Calu3 (cell line): ENCODE measurements around the gene SNX18. TPM values are rescaled to one million over a fixed set of nuclear protein-coding genes. Genes with fewer than 3 reads are reported as not detected.

Experiments
- BruUV-seq: library from RNA; stranded (reverse); fragments of 400-500 nt; replicated peaks from 2 replicates; lab custom pipeline; 2021; lab: Mats Ljungman, UMichigan
- CTCF ChIA-PET: fragments of 300-600 bp; sonication (Branson Sonifier 250); formaldehyde crosslinking; loops from one replicate; lab custom pipeline; 2022; ENCODE audit warnings: antibody characterized with exemption; lab: Charles Lee
- DNase-seq: peaks from one replicate; pipeline ENCODE4 v3.0.0; 2022
- H3K27ac Mint-ChIP-seq: one replicate; pipeline ENCODE4 v1.8.0; 2022; ENCODE audit warnings: mixed read lengths; ENCODE audit not compliant: unreplicated experiment
- H3K27me3 Mint-ChIP-seq: one replicate; pipeline ENCODE4 v1.8.0; 2022; ENCODE audit warnings: mixed read lengths; ENCODE audit not compliant: unreplicated experiment
- H3K36me3 Mint-ChIP-seq: one replicate; pipeline ENCODE4 v1.8.0; 2022; ENCODE audit warnings: mild to moderate bottlenecking, moderate library complexity, mixed read lengths; ENCODE audit not compliant: insufficient read depth, unreplicated experiment
- H3K4me1 Mint-ChIP-seq: one replicate; pipeline ENCODE4 v1.8.0; 2022; ENCODE audit warnings: mild to moderate bottlenecking, low read depth, mixed read lengths; ENCODE audit not compliant: unreplicated experiment
- H3K4me3 Mint-ChIP-seq: one replicate; pipeline ENCODE4 v1.8.0; 2022; ENCODE audit warnings: mild to moderate bottlenecking, low read depth, moderate library complexity, mixed read lengths; ENCODE audit not compliant: unreplicated experiment
- H3K9me3 Mint-ChIP-seq: one replicate; pipeline ENCODE4 v1.8.0; 2022; ENCODE audit warnings: low read depth, mixed read lengths; ENCODE audit not compliant: unreplicated experiment
- intact Hi-C: fragments of 100-400 bp; cut with micrococcal nuclease; formaldehyde crosslinking; loops from one replicate; pipeline ENCODE4 v1.10.0; 2022; ENCODE audit not compliant: unreplicated experiment
- total RNA-seq: library from RNA; stranded (reverse); gene quantifications from 2 replicates; pipeline ENCODE4 v1.2.3, GENCODE V29; 2022
- TF ChIP-seq, protein P1 (sequence below): fragments of 200-600 bp; IDR thresholded peaks from one replicate; pipeline ENCODE4 v1.8.0; 2022; ENCODE audit warnings: antibody characterized with exemption; ENCODE audit not compliant: unreplicated experiment

SNX18 gene
- total RNA-seq, 1 experiment from 2014 or later: 22.8 TPM

DNA sequence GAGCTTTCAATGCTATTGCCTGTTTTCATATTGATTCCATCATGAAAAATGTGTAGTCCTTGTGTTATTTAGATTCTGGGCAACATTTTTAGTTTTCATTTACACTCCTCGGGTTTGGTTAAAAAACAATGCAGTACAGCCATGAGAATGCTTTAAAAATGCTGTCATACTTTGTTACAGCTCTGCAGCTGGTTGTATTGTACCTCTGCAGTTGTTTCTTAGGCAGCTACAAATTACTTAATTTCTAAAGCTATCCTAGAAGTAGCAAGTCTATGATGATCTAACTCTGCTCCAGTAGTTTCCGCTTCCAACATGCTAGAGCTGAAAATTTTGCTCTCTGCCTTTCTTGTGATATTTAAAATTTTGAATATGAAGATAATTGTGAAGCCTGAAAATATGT is 20.2 kb downstream of the SNX18 start:
- H3K4me1 Mint-ChIP-seq: peaks cover 14% of the 10 kb centered on the region

GRCh38 chr5:54538156-54538555 is 20.6 kb downstream of the SNX18 start:
- Mint-ChIP-seq H3K36me3 (peaks cover 5% of the 10 kb centered on the region), H3K9me3 (no peaks in the 10 kb centered on the region), H3K4me1 (peaks cover 14% of the 10 kb centered on the region), H3K27me3 (no peaks in the 10 kb centered on the region), H3K4me3 (no peak overlapping the region), H3K27ac (no peak overlapping the region)
- BruUV-seq: no TSS peak
- no peak for DNase-seq
- TF ChIP-seq, protein P1, sequence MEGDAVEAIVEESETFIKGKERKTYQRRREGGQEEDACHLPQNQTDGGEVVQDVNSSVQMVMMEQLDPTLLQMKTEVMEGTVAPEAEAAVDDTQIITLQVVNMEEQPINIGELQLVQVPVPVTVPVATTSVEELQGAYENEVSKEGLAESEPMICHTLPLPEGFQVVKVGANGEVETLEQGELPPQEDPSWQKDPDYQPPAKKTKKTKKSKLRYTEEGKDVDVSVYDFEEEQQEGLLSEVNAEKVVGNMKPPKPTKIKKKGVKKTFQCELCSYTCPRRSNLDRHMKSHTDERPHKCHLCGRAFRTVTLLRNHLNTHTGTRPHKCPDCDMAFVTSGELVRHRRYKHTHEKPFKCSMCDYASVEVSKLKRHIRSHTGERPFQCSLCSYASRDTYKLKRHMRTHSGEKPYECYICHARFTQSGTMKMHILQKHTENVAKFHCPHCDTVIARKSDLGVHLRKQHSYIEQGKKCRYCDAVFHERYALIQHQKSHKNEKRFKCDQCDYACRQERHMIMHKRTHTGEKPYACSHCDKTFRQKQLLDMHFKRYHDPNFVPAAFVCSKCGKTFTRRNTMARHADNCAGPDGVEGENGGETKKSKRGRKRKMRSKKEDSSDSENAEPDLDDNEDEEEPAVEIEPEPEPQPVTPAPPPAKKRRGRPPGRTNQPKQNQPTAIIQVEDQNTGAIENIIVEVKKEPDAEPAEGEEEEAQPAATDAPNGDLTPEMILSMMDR: no peak
- CTCF ChIA-PET: no interaction called here
- intact Hi-C loops: no loop called here

More for the DNA sequence above, 20.2 kb downstream of the SNX18 start:
- TF ChIP-seq, protein P1: no peak
- Mint-ChIP-seq H3K27me3 (no peaks in the 10 kb centered on the region), H3K27ac (no peak overlapping the region), H3K4me3 (no peak overlapping the region), H3K36me3 (peaks cover 5% of the 10 kb centered on the region), H3K9me3 (no peaks in the 10 kb centered on the region)
- DNase-seq: no peak
- CTCF ChIA-PET: no interaction called here
- intact Hi-C loops: no loop called here
- BruUV-seq: no TSS peak

- TF ChIP-seq, protein P1: no peak
- CTCF ChIA-PET: no interaction called here
- Mint-ChIP-seq H3K36me3 (peaks cover 5% of the 10 kb centered on the region), H3K4me1 (peaks cover 6% of the 10 kb centered on the region), H3K9me3 (no peaks in the 10 kb centered on the region), H3K4me3 (no peak overlapping the region), H3K27me3 (no peaks in the 10 kb centered on the region), H3K27ac (no peak overlapping the region)
- DNase-seq: no peak
- intact Hi-C loops: no loop called here
- BruUV-seq: no TSS peak
Observed at GRCh38 chr5:54539001-54539400, 21.4 kb downstream of the SNX18 start.

DNA sequence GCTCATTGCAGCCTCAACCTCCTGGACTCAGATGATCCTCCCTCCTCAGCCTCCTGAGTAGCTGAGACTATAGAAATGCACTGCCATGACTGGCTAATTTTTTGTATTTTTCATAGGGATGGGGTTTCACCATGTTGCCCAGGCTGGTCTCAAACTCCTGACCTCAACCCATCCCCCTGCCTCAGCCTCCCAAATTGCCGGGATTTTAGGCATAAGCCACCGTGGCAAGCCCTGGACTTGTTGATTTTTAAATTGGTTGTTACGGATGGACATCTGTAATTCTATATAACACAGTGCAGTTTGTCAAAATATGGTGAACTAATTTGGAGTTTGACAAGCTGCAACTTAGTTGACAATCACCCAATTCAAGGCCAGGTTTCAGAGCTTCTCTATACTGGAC is 22.7 kb downstream of the SNX18 start:
- no peak for DNase-seq
- H3K4me3 Mint-ChIP-seq: no peak overlapping the region
- H3K36me3 Mint-ChIP-seq: peaks cover 5% of the 10 kb centered on the region
- H3K27ac Mint-ChIP-seq: no peak overlapping the region
- BruUV-seq: no TSS peak
- no peaks in the 10 kb centered on the region for H3K4me1 Mint-ChIP-seq
- H3K27me3 Mint-ChIP-seq: no peaks in the 10 kb centered on the region
- no peaks in the 10 kb centered on the region for H3K9me3 Mint-ChIP-seq
- TF ChIP-seq, protein P1: no peak
- intact Hi-C loops: no loop called here
- CTCF ChIA-PET: interaction anchor here (0.6 kb wide), 1 partner anchor 205 kb away, joined by 3 read pairs; no protein-coding TSS in a partner anchor
